Measurements from ENCODE around the gene MYO5B.
A peak's percentile ranks its signal among the peaks of the same experiment; 100 is the strongest.
"Not testable (repeated sequence)": the region's sequence is repeated elsewhere in the genome, so short reads cannot be mapped to it uniquely, and the experiment has no call there.

The MYO5B gene

GRCh38 chr18:49910019-49910418 is 284.9 kb downstream of the MYO5B start:
- DNase-seq: no peak

- no peak for DNase-seq
Observed at GRCh38 chr18:49907346-49907929, 287.5 kb downstream of the MYO5B start.

GRCh38 chr18:49905771-49906170 is 289.2 kb downstream of the MYO5B start:
- DNase-seq: no peak

GRCh38 chr18:49904871-49905555 is 289.9 kb downstream of the MYO5B start:
- no peak for DNase-seq

GRCh38 chr18:49901862-49902340 is 293.0 kb downstream of the MYO5B start:
- no peak for DNase-seq

- DNase-seq: no peak
Observed at GRCh38 chr18:49899657-49900330, 295.2 kb downstream of the MYO5B start.

GRCh38 chr18:49898421-49898820 is 296.5 kb downstream of the MYO5B start:
- peak; percentile 25 for DNase-seq

GRCh38 chr18:49894517-49895226 is 300.3 kb downstream of the MYO5B start:
- no peak for DNase-seq

GRCh38 chr18:49893036-49893435 is 301.9 kb downstream of the MYO5B start:
- no peak for DNase-seq

GRCh38 chr18:49892148-49892924 is 302.6 kb downstream of the MYO5B start:
- DNase-seq: no peak

GRCh38 chr18:49890041-49890440 is 304.9 kb downstream of the MYO5B start:
- DNase-seq: no peak

GRCh38 chr18:49889552-49889951 is 305.4 kb downstream of the MYO5B start:
- not testable (repeated sequence) for DNase-seq

GRCh38 chr18:49886891-49887764 is 307.8 kb downstream of the MYO5B start:
- DNase-seq: no peak

- DNase-seq: no peak
Observed at GRCh38 chr18:49884959-49885358, 310.0 kb downstream of the MYO5B start.

- no peak for DNase-seq
Observed at GRCh38 chr18:49884465-49884864, 310.5 kb downstream of the MYO5B start.

GRCh38 chr18:49880661-49881060 is 314.3 kb downstream of the MYO5B start:
- DNase-seq: no peak

GRCh38 chr18:49879271-49879580 is 315.7 kb downstream of the MYO5B start:
- DNase-seq: no peak

GRCh38 chr18:49878567-49879270 is 316.2 kb downstream of the MYO5B start:
- DNase-seq: no peak

- no peak for DNase-seq
Observed at GRCh38 chr18:49878015-49878414, 316.9 kb downstream of the MYO5B start.

- DNase-seq: no peak
Observed at GRCh38 chr18:49876536-49876935, 318.4 kb downstream of the MYO5B start.

- DNase-seq: no peak
Observed at GRCh38 chr18:49875783-49876182, 319.2 kb downstream of the MYO5B start.

Measured in inflammatory macrophage treated with lipopolysaccharide for 4 hours (primary cell).